Activated B cell treated with CpG ODN at 0.5 μM for 24 hours (primary cell): ENCODE measurements around the gene RNMT. TPM values are rescaled to one million over a fixed set of nuclear protein-coding genes. Genes with fewer than 3 reads are reported as not detected.

Experiments
- ATAC-seq: fragments of 200-7000 bp; cut with Tn5 transposase; one replicate; pipeline ENCODE4 v1.10.0; 2021; ENCODE audit warnings: low read depth, mild to moderate bottlenecking, moderate library complexity
- CTCF ChIA-PET: fragments of 350-600 bp; sonication (Branson Sonifier 250); formaldehyde crosslinking; loops from one replicate; lab custom pipeline; 2021; ENCODE audit warnings: antibody characterized with exemption; lab: Charles Lee
- POLR2A ChIA-PET: fragments of 350-600 bp; sonication (Branson Sonifier 250); formaldehyde crosslinking; loops from one replicate; lab custom pipeline; 2021; ENCODE audit warnings: antibody characterized with exemption; lab: Charles Lee
- DNase-seq: peaks from one replicate; pipeline ENCODE4 v3.0.0; 2022
- H3K27ac Mint-ChIP-seq: one replicate; pipeline ENCODE4 v1.8.0; 2020; ENCODE audit warnings: mixed read lengths
- H3K27me3 Mint-ChIP-seq: one replicate; pipeline ENCODE4 v1.8.0; 2021; ENCODE audit warnings: mixed read lengths
- H3K36me3 Mint-ChIP-seq: one replicate; pipeline ENCODE4 v1.8.0; 2021; ENCODE audit warnings: low read depth, mixed read lengths
- H3K4me1 Mint-ChIP-seq: one replicate; pipeline ENCODE4 v1.8.0; 2021; ENCODE audit warnings: mixed read lengths
- H3K4me3 Mint-ChIP-seq: one replicate; pipeline ENCODE4 v1.8.0; 2020; ENCODE audit warnings: mild to moderate bottlenecking, mixed read lengths
- H3K9me3 Mint-ChIP-seq: one replicate; pipeline ENCODE4 v1.8.0; 2020; ENCODE audit warnings: mixed read lengths
- intact Hi-C: fragments of 100-400 bp; cut with micrococcal nuclease; formaldehyde crosslinking; loops from one replicate; pipeline ENCODE4 v1.15.1; 2024
- total RNA-seq: library from RNA; stranded (reverse); gene quantifications from 2 replicates; pipeline ENCODE4 v1.2.3, GENCODE V29; 2022
- TF ChIP-seq, protein P1 (sequence below): fragments of 200-600 bp; IDR thresholded peaks from one replicate; pipeline ENCODE4 v1.8.0; 2022; ENCODE audit warnings: antibody characterized with exemption, mild to moderate bottlenecking

RNMT gene
- total RNA-seq, 1 donor from 2014 or later, result 45.5 TPM

DNA sequence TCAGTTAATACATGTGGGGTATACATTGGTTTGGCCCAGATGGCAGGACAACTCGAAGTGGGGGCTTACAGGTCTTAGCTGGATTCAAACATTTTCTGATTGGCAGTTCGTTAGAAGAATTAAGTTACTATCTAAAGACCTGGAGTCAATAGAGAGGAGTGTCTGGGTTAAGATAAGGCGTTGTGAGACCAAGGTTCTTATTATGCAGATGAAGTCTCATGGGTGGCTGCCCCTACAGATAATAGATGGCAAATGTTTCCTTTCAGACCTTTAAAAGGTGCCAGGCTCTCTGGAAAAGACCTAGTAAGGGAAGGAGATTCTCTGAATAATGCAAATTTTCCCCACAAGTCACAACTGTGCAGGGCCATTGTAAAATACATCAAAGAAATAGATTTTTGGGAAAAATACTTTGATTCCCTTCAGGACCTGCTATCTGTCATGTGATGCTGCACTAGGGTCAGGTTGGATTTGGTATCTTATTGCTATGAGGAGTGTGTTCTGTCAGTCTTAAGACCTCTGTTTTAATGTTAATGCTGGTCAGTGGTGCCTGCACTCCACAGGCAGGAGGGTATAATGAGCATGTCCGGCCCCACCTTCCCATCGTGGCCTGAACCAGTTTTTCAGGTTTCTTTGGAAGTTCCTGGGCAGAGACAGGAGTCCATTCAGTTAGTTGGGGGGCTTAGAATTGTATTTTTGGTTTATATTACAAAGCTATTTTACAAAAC, 83.2 kb downstream of the RNMT start:
- TF ChIP-seq, protein P1, sequence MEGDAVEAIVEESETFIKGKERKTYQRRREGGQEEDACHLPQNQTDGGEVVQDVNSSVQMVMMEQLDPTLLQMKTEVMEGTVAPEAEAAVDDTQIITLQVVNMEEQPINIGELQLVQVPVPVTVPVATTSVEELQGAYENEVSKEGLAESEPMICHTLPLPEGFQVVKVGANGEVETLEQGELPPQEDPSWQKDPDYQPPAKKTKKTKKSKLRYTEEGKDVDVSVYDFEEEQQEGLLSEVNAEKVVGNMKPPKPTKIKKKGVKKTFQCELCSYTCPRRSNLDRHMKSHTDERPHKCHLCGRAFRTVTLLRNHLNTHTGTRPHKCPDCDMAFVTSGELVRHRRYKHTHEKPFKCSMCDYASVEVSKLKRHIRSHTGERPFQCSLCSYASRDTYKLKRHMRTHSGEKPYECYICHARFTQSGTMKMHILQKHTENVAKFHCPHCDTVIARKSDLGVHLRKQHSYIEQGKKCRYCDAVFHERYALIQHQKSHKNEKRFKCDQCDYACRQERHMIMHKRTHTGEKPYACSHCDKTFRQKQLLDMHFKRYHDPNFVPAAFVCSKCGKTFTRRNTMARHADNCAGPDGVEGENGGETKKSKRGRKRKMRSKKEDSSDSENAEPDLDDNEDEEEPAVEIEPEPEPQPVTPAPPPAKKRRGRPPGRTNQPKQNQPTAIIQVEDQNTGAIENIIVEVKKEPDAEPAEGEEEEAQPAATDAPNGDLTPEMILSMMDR, result no peak
- no peaks in the 10 kb centered on the region for H3K36me3 Mint-ChIP-seq
- H3K27ac Mint-ChIP-seq, result no peak overlapping the region
- peaks cover 15% of the 10 kb centered on the region for H3K27me3 Mint-ChIP-seq
- H3K9me3 Mint-ChIP-seq, result no peaks in the 10 kb centered on the region
- no peak overlapping the region for H3K4me3 Mint-ChIP-seq
- CTCF ChIA-PET, result no interaction called here
- intact Hi-C loops, result no loop called here
- DNase-seq (no peak), ATAC-seq (no peak)
- H3K4me1 Mint-ChIP-seq, result no peaks in the 10 kb centered on the region
- POLR2A ChIA-PET, result no interaction called here

DNA sequence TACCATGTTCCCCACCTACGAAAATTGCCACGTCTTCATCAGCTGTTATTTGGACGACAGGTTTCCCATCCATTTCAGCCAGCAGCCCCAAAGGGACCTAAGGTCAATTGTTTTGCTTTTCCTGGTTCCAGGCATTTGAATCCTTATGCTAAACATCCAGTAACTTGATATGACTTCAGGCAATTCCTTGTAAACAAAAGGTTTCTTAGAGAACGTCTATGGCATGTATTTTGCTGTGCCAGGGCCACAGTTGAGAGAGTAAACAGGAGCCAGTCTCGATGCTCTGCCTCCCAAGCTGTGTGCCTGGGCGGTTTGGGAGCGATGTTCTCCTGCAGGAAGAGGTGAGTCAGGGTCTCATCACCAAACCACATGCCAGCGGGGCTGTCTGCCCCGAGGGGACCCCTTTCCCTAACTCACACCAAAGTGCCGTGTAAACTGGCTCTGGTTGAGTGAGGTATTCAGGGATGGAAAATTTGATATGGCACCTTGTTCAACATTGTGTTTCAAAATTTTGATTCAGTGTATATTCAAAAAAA, 84.5 kb downstream of the RNMT start:
- no peak for DNase-seq
- Mint-ChIP-seq H3K27me3 (peaks cover 5% of the 10 kb centered on the region), H3K9me3 (no peaks in the 10 kb centered on the region), H3K27ac (no peak overlapping the region), H3K4me3 (no peak overlapping the region), H3K36me3 (no peaks in the 10 kb centered on the region), H3K4me1 (no peaks in the 10 kb centered on the region)
- ChIA-PET CTCF (interaction anchor here (0.6 to 3.1 kb wide), 2 partner anchors 8 to 276 kb away, joined by 3 to 27 read pairs; no protein-coding TSS in a partner anchor), POLR2A (no interaction called here)
- intact Hi-C loops, result no loop called here
- TF ChIP-seq, protein P1, result no peak
- ATAC-seq, result no peak

DNA sequence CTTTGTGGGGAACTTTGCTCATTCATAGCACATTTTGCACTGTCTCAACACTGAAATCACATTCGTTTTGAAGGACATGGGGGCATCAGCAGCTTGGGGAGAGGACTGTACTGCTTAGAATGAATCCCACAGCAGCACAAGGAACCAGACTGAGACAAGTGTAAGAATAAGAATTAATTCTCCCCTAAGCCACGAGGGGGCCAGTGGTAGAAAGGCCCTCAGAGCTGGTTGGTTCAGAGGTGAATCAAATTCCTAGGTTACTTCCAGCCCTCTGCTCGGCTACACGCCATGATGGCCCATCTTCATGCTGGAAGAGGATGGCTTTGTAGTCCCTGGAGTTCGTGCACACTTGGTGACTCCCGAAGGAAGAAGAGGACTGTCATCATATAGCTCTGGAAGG, 85.5 kb downstream of the RNMT start:
- POLR2A ChIA-PET, result no interaction called here
- no peak for ATAC-seq
- no peak for DNase-seq
- H3K27me3 Mint-ChIP-seq, result peaks cover 2% of the 10 kb centered on the region
- H3K36me3 Mint-ChIP-seq, result no peaks in the 10 kb centered on the region
- H3K4me3 Mint-ChIP-seq, result no peak overlapping the region
- no peaks in the 10 kb centered on the region for H3K9me3 Mint-ChIP-seq
- intact Hi-C loops, result loop anchor here (2.0 kb wide), 2 partner anchors 275 to 595 kb away; no protein-coding TSS in a partner anchor
- TF ChIP-seq, protein P1, result no peak
- H3K27ac Mint-ChIP-seq, result no peak overlapping the region
- CTCF ChIA-PET, result interaction anchor here (0.9 to 3.1 kb wide), 9 partner anchors 9 to 596 kb away, joined by 3 to 27 read pairs (median 4); partner anchors contain the start of gene MC5R
- H3K4me1 Mint-ChIP-seq, result no peaks in the 10 kb centered on the region

DNA sequence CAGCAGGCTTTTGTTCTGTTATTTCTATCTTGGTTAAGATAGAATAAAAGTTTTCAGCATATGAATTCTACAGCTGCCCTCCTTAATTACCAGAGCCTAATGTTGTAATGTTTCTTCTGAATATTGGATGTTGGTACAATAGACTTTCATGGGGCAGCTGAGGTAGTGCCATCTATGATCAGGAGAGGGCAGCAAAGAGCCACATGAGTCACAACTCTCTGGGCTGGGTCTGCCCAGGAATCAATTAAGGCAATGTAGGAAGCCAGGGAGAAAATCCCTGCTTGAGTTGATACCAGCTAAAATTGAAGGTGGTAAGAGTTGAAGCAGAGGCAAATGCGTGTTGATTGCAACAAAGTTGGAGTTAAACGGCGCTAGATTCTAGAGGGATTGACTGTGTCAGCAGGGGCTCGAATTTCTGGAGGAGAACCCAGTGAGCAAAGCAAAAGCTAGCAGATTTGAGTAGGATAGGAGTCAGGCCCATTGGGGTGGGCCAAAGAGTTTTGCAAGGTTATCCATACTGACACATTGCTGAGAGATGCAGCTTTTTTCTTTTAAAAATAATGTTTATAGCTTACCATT, 86.9 kb downstream of the RNMT start:
- ATAC-seq (peak; percentile 81), DNase-seq (no peak)
- intact Hi-C loops, result loop anchor here (1.0 to 2.0 kb wide), 3 partner anchors 255 to 597 kb away; no protein-coding TSS in a partner anchor
- Mint-ChIP-seq H3K27me3 (peaks cover 2% of the 10 kb centered on the region), H3K9me3 (no peaks in the 10 kb centered on the region), H3K36me3 (no peaks in the 10 kb centered on the region), H3K4me3 (no peak overlapping the region), H3K27ac (no peak overlapping the region), H3K4me1 (no peaks in the 10 kb centered on the region)
- TF ChIP-seq, protein P1, result peak; percentile 77
- CTCF ChIA-PET, result interaction anchor here (0.7 to 3.1 kb wide), 17 partner anchors 8 to 654 kb away, joined by 3 to 27 read pairs (median 3); partner anchors contain the start of gene MC5R
- POLR2A ChIA-PET, result no interaction called here

Other genes with a start within 250 kb of the RNMT start
- gene FAM210A, start 115 bp upstream of the RNMT start, total RNA-seq, result 12.6 and 13.9 TPM in 2 replicates
- gene MC5R, start 97.5 kb downstream of the RNMT start, total RNA-seq, result not detected in 2 replicates
- not detected in 2 replicates for gene MC2R, start 188.9 kb downstream of the RNMT start, total RNA-seq